KOPT-K1 (cell line): ENCODE measurements around the gene SLC2A9.

Experiments
- H3K27ac ChIP-seq: fragments of 200-600 bp; sonication (generic); 2 replicates; pipeline ENCODE4 v1.5.1; 2016; ENCODE audit warnings: antibody characterized with exemption, mild to moderate bottlenecking, low read depth, low read length; ENCODE audit not compliant: poor library complexity, severe bottlenecking
- H3K36me3 ChIP-seq: fragments of 200-600 bp; sonication (generic); 2 replicates; pipeline ENCODE4 v1.5.1; 2017; ENCODE audit warnings: antibody characterized with exemption, mild to moderate bottlenecking, low read length, moderate library complexity; ENCODE audit not compliant: insufficient read depth
- H3K9me3 ChIP-seq: fragments of 200-600 bp; sonication (generic); 2 replicates; pipeline ENCODE4 v1.5.1; 2017; ENCODE audit warnings: antibody characterized with exemption, low read length, mild to moderate bottlenecking; ENCODE audit not compliant: insufficient read depth, poor library complexity, severe bottlenecking

The SLC2A9 gene

DNA sequence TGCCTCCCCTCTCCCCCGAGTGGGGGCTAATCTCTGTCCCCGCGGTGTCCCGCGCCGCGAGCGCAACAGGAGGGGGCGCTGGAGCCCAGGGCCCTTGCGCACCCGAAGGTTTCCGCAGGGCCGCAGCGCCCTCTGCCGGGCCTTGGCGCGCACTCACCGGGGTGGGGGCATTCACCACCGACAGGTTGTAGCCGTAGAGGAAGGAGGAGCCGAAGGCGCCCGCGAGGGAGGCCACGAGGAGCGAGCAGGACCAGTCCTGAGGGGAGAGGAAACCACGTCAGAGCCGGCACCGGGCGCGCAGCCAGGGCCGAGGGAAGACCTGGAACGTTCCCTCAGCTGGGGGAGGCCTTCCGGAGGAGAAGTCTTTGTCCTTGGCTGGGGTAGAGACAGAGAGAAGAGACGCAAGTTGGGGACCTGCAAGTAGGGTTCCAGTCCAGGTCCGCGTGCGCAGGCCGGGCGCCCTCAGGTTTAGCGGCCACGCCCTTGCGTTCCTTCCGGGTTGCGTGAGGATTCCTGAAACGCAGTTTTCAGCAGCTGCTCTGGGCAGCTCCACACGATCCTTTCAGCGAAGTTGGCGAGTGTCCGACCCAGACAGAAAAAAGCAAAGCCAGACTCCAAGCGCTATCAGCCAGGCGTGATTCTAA is 2.4 kb downstream of the SLC2A9 start:
- no peaks in the 10 kb centered on the region for H3K9me3 ChIP-seq
- H3K27ac ChIP-seq = peak overlapping the region; percentile 26
- H3K36me3 ChIP-seq = no peaks in the 10 kb centered on the region

DNA sequence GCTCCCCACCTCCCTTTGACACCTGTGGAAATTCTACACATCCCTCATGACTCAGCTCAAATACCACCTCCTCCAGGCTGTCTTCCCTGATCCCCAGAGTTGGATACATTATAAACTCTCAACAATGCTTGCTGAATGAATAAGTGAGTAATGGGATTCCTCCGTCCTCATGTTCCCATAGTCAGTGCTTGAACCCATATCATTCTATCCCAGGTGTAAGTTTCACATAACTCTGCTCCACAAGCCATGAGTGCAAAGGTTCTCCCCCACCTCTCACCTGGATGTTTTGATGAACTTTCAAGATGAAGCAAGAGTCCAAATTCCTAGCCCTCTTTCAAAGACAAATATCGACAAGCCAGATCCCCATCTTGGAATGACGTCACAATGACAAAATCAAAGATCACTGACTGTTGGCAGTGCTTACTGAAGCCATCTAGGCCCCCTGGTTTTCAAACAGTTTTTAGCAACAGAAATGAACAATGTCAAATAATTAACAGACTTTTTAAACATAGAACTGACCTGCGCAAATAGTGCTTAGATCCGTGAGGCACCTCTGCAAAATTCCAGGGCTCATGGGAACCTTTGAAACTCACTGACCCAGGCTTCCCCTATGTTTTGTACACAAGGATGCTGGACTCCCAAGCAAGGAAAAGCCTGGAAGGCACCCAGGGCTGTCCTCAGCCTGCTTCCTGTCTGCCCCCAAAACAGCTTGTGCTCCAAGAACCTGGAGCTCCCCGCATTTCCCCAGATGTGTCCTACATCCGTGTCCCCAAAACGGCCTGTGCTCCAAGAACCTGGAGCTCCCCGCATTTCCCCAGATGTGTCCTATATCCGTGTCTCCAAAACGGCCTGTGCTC is 4.0 kb downstream of the SLC2A9 start:
- Histone ChIP-seq H3K9me3 (no peaks in the 10 kb centered on the region), H3K27ac (no peak overlapping the region), H3K36me3 (no peaks in the 10 kb centered on the region)

DNA sequence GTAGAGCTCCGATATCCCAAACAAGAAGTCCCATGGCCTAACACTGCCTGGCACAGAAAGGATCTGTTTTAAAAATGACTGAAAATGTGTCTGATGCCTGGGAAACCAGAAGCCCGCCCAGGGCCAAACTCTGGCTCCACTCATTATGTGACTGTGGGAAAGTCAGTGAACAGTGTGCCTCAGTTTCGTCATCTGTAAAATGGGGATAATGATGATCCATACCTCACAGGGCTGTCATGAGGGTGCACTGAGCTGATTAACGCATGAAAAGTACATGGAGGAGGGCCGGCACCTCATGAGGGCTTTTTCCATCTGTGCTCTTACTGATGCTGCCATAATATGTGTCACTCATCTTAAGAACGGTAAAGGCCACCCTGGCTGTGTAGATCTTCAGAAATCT is 5.1 kb downstream of the SLC2A9 start:
- H3K27ac ChIP-seq = no peak overlapping the region
- no peaks in the 10 kb centered on the region for H3K9me3 ChIP-seq
- H3K36me3 ChIP-seq = no peaks in the 10 kb centered on the region

DNA sequence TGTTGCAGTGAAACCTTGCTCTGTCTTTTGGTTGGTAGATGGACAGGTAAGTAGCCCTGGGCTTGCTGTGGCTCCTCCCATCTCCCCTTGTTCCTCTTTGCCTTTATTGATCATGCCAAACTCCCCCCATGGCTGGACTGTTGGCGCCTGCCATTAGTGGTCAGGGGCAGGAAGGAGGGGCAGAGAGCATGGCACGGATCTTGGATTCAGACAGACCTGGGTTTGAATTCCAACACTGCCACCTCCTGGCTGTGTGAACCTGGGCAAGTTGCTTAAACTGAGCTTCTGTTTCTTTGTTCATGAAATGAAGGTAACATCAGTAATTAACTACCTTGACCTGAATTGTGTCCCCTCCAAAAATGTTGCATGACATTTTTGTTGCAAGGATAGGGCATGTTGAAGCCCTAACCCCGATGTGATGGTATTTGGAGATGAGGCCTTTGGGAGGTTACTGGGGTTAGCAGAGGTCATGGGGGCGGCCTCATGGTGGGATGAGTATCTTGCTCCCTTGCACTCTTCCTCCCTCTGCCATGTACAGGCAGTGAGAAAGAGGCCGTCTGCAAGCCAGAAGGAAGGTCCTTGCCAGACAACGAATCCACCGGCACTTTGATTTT is 6.0 kb downstream of the SLC2A9 start:
- Histone ChIP-seq H3K9me3 (no peaks in the 10 kb centered on the region), H3K36me3 (no peaks in the 10 kb centered on the region), H3K27ac (no peak overlapping the region)

DNA sequence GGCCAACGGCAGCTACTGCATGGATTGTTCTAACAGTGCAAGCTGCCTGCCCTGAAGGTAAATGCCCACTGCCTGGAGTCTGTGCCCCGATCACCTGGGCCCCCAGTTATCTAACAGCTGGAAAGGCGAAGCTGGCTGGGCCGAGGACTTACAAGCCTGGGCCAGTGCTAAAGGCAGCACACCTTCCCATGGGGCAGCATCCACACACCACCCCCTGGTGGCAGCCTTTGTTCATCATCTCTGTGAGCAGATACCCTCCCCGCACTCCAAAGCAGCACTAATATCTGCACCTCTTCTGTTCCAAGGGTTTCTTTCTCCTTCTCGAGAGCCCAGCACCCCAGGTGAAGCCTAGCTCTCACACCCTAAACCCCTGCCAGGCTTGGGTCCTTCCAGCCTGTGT is 7.6 kb downstream of the SLC2A9 start:
- H3K9me3 ChIP-seq = no peaks in the 10 kb centered on the region
- no peaks in the 10 kb centered on the region for H3K36me3 ChIP-seq
- no peak overlapping the region for H3K27ac ChIP-seq

DNA sequence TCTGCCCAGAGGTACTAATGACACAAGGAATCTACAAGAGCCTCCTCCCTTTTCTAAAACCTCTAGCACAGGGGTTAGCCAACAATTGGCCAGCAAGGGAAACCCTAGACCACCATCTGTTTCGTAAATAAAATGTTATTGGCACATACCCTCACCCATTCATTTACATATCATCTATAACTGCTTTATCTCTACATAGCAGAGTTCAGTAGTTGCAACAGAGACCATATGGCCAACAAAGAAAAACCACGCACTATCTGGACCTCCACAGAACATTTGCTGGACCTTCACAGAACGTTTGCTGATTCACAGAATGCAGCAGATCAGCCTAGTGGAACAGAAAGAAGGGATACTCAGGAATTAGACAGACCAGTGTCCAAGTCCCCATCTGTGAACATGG is 9.4 kb downstream of the SLC2A9 start:
- Histone ChIP-seq H3K36me3 (no peaks in the 10 kb centered on the region), H3K9me3 (no peaks in the 10 kb centered on the region), H3K27ac (no peak overlapping the region)

- no peak overlapping the region for H3K27ac ChIP-seq
- H3K9me3 ChIP-seq = no peaks in the 10 kb centered on the region
- no peaks in the 10 kb centered on the region for H3K36me3 ChIP-seq
Observed at GRCh38 chr4:10011277-10011676, 10.0 kb downstream of the SLC2A9 start.

GRCh38 chr4:10009861-10010500 is 11.3 kb downstream of the SLC2A9 start:
- Histone ChIP-seq H3K27ac (no peak overlapping the region), H3K9me3 (no peaks in the 10 kb centered on the region), H3K36me3 (no peaks in the 10 kb centered on the region)

- no peaks in the 10 kb centered on the region for H3K36me3 ChIP-seq
- no peaks in the 10 kb centered on the region for H3K9me3 ChIP-seq
- no peak overlapping the region for H3K27ac ChIP-seq
Observed at GRCh38 chr4:10008609-10009005, 12.7 kb downstream of the SLC2A9 start.

DNA sequence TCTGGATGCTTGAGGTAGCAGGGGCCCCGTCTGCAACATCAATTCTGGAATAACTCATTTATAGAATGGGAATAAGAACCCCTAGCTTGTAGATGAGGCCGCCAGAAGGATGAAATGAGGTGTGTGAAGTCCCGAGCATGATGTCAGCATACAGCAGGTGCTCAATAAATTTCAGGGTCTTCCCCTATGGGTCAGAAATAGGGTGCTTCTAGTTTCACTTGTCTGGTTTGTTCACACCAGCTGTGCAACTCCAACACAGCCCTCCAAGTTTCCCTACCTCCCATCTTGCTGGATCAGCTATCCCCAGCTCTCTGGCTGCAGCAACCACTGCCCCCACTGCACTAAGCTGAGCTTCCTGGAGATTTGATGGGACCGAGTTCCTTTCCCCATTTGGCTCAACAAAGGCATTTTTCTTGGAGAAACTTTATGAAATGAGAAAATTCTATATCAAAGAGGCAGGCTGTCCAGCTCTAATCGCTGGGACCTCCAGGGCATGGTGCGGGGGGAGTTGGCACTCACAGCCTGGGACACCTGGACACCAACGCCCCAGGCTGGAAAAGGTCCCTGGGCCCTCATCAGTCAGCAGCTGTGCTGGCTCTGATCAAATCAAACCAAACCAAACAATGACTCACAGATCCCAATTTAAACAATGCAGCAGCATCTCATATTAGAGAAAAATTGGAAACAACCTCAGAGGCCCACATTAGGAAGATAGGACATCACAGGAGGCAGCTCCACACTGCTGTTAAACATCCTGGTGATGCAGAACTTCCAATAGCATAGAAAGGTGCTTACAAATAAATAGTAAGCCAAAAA is 13.3 kb downstream of the SLC2A9 start:
- no peak overlapping the region for H3K27ac ChIP-seq
- no peaks in the 10 kb centered on the region for H3K9me3 ChIP-seq
- no peaks in the 10 kb centered on the region for H3K36me3 ChIP-seq

- Histone ChIP-seq H3K27ac (no peak overlapping the region), H3K9me3 (no peaks in the 10 kb centered on the region), H3K36me3 (no peaks in the 10 kb centered on the region)
Observed at GRCh38 chr4:10007436-10007740, 13.9 kb downstream of the SLC2A9 start.

- no peaks in the 10 kb centered on the region for H3K9me3 ChIP-seq
- H3K27ac ChIP-seq = no peak overlapping the region
- H3K36me3 ChIP-seq = no peaks in the 10 kb centered on the region
Observed at GRCh38 chr4:10006601-10007435, 14.5 kb downstream of the SLC2A9 start.

DNA sequence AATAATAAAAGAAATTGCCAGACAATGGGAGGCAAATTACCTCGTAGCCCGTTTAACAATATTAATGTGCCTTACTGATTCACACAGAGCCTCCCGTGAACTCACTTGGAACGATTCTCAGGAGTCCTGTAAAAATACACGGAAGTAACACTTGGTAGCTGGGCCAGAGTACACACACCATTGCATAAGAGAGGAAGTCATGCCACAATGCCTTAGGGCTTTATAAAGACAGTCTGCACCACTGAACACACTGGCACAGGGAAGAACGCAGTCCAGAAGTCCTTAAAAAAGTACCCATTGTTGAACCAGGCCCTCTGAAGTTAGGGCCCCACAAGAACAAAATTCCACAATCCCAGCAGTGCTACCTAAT is 15.1 kb downstream of the SLC2A9 start:
- H3K36me3 ChIP-seq = no peaks in the 10 kb centered on the region
- H3K27ac ChIP-seq = no peak overlapping the region
- no peaks in the 10 kb centered on the region for H3K9me3 ChIP-seq

- no peak overlapping the region for H3K27ac ChIP-seq
- no peaks in the 10 kb centered on the region for H3K36me3 ChIP-seq
- H3K9me3 ChIP-seq = no peaks in the 10 kb centered on the region
Observed at GRCh38 chr4:10005632-10006031, 15.7 kb downstream of the SLC2A9 start.
